NCI-H1436 (cell line): Measurements from ENCODE around the gene CRELD2.

Experiments
- DNase-seq: peaks from one replicate; lab custom pipeline; 2025; lab: John Stamatoyannopoulos, UW

Gene CRELD2

DNA sequence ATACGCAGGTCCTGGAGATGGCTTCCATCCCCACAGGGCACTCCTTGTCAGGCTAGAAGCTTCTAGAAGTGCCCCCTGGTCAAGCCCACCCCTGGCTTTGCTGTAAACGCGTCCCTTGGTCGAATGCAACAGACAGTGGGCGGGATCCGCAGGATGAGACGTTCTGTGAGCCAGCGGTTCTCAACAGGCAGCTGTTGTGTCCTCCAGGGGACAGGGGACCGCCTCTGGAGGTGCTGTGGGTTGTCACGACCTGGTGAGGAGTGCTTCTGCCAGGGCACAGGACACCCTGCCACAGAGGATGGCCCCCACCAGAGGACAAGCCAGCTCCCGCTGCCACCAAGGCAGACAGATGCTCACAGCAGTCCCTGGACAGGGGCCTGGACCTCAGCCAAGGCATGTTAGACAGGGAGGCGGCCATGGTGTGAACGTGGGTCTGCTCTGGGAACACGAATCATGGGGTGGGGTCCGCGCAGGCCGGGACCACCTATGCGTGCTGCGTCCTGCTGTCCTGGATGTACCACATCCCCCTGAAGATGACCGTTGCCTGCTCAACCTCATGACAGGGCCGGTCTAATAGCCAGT lies 11.7 kb downstream of the CRELD2 start:
- DNase-seq = no peak

DNA sequence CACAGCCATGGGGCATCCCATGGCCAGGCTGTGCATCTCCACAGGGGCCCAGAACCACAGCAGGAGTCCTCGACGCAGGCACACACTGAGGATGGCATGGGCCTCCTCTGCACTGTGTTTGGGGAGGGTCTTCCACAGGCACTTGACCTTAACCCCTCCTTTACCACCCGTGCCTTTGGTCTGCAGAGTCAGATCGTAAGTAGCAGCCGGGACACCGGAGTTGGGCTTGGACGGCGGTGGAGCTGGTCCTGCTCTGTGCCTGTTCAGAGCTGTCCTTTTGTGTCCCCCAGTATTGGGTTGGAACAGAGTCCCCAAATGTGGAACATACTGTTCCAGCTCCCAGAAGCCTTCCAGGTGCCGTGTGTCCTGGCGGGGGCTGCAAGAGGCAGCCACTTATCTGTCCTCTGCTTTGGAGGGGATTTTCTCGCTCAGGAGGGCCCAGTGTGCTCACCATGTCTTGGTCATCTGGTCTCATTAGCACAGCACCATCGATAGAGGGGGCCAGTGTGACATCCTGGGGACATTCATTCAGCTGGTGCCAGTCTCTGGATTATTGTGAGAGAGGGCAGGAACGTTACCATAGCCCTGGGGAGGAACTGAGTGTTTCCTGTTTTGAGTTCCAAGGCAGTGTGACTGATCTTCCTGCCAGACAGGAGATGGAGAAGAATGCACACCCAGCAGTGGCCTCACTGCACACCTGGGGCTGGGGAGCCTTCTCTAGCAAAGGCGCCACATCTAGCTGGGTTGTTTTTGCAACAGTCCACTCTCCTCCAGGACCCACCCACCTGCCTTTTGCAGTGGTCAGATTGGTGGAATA lies 12.4 kb downstream of the CRELD2 start:
- DNase-seq = peak; percentile 24

DNA sequence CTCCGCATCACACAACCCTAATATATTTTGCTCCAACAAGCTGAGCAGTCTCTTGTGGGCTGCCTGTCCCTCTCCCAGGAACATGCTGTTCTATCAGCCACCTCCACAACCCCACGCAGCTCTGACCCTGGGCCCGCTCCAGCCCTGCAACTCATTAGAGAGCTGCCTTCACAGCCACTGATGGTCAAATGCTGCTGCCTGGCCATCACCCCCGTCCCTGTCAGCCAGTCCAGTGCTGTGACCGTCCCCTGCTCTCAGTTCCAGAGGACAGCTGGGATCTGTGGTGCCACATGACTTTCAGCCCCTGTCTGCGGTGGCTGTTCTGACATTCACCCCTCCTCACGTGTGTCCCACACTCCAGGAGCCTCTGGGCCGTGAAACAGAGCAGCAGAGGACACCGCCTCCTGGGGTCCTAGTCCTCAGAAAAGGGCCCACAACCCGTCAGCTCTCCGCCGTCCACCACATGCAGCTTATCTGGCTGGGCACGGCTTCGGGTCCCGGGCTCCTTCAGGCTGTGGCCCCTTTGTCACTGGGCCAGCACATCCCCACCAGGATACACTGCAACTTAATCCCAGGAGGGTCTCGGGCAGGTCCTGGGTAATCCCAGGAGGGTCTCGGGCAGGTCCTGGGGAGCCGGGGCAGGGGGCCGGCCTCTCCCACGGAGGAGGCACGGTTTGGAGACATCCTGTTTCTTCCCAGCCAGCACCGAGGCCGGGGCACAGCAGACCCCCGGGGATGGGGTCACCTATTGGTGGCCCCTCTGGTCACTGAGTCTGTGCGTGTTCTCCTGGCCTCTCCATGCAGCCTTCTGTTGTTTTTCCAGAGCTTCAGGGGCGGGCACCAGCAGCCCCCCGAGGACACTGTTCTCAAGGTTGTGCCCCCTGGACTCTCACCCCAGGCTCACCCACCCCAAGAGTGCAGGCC lies 15.1 kb downstream of the CRELD2 start:
- no peak for DNase-seq

DNA sequence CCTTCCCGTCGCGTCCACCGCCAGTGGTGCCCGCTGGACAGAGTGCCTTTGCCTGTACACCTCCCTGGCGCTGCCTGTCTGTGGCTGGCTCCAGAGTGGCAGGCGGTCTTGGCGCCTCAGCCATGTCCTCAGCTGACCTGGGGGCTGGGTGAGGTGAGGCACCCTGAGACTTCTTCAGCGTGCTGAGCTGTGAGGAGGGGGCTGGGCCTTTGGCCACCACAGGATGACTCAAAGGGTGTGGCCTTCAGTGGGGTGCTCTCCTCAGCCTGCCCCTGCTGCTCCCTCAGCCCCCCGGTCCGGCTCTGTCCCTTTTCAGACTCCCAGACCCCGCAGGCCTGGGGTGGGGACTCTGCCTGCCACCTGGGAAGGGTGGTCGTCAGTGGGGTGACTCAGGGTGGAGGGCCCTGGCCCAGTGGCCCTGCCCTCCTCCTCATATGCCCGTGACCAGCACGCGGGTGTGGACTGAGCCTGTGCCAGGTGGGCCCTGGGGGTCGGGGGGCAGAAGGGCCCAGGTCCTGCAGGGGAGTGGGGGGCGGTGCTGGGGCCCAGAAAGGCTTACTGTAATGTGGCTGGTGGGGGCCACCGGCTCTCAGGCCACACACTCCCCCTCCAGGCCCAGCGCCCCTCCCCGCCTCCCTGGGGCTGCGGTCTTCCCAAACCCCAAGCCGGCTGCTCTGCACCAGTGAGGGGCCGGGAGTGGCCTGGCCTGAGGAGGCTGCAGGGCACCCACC lies 15.9 kb downstream of the CRELD2 start:
- DNase-seq = peak; percentile 22

DNA sequence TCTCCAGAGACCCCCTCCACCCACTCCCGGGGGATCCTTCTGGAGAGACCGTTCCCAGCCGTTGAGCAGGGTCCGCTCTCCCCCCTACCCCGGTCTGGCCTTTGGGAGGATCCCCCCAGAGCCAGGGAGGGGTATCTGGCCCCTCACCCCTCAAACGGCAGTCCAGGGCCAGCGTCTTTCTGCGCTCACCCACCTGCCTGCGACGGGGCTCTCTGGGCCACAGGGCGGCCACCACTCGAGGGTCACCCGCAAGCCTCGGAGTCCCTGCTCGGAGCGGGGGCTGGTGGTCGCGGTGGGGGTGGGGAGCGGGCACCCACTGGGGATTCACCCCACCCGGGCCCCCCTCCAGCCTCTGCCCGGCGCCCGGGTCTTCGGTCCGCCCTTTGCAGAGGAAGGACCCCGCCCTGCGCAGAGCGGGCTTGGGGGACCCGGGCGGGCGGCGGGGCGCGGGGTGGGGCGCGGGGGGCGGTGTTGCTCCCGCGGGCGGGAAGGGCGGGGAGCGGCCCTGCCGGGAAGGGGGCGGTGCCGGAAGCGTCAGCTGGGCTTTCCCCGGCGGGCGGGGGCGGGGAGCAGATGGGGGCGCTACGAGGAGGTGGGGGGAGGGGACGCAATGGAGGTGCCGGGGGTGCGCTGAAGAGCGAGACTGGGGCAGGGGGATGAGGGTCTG lies 16.6 kb downstream of the CRELD2 start:
- DNase-seq = peak; percentile 80

DNA sequence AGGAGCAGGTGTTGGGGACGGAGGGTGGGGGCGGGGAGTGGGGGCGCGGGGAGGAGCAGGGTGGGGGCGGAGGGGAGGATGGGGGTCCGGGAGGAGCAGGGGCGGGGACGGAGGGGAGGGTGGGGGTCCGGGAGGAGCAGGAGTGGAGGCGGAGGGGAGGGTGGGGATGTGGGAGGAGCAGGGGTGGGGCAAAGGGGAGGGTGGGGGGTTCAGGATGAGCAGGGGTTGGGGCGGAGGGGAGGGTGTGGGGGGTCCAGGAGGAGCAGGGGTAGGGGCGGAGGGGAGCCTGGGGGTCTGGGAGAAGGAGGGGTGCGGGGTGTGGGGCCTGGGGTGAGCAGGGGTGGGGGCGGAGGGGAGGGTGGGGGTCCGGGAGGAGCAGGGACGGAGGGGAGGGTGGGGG lies 17.1 kb downstream of the CRELD2 start:
- DNase-seq = peak; percentile 63

DNA sequence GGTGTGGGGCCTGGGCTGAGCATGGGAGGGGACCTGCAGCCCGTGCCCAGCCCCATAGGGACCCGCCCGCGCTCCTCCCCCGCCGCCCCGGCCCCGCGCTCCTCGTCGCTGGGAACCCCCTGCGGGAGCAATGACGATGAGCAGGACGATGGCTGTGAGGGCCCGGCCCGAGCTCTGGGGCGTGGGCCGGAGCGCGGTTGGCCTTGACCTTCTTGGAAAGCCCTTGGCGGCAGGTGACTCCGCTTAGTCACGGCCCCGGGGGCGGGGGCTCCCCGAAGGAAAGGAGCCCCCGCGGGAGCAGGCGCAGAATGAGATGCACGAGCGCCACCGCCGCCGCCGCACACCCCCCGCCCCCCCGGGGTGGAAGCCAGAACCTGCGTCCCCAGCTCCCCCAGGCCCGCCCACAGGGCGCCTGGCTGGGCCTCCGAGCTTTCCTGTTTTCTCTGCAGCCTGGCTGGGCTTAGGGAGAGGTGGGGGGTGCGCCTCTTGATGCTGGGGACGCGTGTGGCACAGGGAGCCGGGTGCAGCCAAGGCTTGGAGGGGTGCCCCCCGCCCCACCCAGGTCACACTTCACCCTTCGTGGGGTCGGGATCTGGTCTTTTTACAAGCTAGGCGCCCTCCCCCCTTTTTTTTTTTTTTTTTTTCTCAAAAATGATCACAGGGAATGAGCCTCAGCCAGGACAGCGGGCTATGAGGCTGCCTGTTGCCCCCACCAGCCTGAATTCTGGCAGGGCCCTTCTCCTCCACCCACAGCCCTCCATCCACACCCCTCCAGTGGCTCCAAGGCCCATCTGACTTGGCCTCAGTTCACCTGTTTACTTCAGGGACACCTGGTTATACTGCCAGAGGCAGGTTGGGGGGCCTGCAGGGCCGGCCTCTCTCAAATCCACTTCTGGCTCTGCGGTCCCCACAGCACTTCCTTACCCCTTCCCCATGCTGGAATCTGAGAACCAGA lies 17.9 kb downstream of the CRELD2 start:
- peak; percentile 90 for DNase-seq

DNA sequence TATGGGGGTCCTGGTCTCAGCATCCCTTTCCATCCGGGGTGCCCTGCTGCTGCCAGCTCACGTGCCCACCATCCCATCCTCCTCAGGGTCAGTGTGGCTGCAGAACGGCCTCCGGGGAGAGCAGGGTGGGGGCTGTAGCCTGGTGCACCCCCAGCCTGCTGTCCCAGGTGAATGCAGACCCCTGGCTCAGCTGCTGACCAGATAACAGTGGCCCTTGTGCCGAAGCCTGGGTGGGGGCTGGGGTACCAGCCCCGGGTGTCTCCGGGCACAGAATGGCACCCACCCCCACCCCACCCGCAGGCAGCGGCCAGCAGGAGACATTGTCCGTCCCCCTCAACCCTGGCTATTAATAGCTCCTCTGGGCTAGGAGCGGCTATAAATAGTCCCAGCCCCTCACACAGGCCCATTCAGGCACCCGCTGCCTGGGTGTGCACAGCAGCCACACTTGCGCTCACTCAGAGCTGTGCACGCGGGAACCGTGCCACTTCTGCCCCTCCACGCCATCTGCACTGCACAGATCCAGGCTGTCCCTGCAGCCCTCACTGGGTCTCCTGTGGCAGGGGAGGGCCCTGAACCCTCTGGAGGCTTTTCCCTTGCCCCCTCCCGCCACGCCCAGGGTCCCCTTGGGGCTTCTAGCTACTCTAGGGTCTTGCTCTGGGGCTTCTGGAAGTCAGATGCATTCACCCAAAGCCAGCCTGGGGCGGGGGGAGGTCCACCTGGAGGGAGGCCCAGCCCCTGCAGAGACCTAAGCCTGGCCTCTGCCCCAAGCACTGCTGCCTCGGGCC lies 18.7 kb downstream of the CRELD2 start:
- DNase-seq = peak; percentile 21

DNA sequence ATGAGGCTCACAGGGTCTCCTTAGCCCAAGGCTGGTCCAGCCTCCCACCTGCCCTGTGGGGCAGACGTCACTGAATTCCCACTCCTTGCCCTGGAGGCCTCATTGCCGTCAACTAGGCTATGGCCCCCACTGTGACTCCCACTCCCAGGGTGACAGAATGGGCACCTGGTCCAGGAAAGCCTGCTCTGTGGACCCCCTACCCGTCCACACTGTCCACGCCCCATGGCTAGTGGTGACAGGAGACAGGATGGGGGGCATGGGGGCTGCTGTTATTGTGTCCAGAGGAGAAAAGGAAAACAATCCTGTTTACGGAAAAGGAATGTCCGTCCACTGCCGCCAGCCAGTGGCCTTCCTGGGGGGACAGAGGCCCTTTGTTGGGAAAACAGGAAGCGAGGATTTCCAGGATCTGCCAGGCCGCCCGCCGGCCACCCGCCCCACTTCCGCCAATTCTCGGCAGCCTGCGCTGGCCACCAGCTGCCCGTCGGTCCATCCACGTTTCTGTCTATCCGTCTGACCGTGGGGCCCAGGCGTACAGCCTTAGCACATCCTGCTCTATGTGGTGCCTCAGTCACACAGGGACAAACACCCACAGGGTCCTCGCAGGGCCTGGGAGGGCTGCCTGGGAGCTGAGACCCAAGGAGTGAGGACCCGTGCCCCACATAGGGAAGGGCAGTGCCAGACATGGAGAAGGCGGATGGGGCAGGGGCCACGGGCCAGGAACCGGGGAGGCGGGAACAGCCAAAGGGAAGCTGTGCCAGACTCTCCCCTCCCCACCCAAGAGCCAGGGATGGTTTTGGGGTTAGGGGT lies 19.5 kb downstream of the CRELD2 start:
- no peak for DNase-seq

DNA sequence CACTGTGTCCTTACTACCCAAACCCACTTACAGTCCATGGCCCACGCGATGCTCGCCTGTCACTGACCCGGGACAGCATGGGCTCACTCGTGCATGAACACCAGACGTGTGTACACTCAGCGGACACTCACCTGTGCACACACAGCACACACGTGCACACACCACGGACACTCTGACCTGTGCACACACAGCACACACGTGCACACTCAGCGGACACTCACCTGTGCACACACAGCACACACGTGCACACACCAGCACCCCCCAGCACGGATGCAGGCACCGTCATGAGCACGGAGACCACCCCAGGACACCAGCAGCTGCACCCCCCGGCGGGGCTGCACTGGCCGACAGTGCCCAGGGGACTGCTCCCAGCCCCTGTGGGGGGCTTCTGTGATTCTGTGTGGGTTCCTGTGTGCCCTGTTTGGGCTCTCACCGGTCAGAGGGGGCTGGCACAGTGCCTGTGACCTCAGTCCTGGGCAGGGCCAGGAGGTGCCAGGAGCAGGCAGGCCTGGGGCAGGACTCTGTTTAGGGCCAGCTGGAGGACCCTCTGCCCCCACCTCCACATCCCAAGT lies 20.2 kb downstream of the CRELD2 start:
- DNase-seq = no peak

DNA sequence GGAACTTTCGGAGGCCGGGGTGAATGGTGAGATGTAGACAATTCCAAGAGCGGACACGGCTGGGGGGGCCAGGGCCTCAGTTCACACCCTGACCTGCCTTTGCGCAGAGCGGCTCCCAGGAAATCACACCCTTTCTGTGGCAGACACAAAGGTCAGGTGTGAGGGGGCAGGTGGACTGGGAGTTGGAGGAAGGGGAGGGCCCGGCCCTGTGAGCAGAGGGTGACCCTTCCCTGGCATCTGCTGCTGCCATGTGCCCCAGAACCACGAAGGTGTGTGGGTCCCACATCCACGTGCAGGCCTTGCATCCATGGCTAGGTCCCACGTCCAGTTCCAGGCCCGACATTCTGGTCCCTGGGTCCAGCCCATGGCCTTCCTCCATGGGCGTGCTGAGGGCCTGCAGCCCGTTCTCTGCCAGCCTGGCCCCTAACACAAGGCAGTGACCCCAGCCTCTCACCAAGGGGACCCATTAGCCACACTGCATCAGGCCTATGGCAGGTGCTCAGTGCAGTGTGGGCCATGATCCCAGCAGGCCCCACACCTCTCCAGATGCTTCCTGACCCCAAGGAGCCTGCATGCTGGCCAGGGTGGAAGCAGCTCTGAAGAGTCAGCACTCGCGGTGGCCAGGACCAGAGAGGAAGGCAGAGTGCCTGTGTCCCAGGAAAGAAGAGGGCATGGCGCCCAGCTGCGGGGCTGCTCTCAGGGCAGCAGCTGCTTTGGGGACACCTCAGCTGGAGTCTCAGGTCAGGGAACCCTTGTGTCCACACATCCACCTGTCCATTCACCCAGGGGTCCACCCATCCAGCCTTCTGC lies 23.3 kb downstream of the CRELD2 start:
- DNase-seq = no peak

DNA sequence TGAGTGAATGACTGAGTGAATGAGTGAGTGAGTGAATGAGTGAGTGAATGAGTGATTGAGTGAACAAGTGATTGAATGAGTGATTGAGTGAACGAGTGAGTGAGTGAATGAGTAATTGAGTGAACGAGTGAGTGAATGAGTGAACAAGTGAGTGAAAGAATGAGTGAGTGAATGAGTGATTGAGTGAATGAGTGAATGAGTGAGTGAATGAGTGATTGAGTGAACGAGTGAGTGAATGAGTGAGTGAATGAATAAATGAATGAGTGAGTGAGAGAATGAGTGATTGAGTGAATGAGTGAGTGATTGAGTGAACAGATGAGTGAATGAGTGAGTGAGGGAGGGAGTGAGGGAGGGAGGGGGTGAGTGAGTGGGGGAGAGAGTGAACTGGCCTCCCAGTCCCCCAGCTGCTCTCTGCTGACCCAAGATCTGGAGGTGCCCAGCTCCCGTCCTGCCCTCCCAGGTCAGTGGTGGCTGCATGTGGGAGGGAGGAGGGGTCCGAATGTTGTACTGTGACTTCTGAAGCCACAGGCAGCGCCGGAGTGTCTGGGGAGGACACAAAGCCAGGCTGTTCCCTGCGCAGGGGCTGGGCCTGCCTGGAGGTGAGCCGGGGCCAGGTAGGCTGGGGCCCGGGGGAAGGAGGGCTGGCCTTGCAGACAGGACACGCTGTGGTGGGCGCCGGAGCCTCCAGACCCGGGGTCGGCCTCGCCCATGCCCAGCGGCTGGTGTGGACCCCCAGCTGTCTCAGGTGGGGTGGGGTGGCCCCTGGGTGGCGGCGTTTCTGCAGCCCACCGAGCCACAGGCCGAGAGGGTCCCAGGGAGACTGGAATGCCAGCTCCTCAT lies 24.4 kb downstream of the CRELD2 start:
- DNase-seq = no peak

DNA sequence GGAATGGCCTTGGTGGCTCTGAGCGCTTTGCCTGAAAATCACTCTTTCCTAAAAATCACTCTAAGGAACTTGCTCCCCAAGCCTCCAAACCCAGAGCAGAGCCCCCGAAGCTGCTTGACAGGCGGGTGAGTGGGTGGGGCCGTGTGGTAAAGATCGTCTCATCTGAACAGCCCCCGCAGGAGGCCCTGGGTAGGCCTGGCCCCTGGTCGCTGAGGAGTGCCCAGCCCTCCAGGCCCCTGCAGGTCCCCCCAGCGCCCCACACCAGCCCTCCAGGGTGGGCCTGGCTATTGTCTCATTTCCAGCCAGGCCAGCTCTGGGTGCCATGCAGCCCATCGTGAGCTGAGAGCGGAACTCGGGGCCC lies 25.0 kb downstream of the CRELD2 start:
- no peak for DNase-seq

DNA sequence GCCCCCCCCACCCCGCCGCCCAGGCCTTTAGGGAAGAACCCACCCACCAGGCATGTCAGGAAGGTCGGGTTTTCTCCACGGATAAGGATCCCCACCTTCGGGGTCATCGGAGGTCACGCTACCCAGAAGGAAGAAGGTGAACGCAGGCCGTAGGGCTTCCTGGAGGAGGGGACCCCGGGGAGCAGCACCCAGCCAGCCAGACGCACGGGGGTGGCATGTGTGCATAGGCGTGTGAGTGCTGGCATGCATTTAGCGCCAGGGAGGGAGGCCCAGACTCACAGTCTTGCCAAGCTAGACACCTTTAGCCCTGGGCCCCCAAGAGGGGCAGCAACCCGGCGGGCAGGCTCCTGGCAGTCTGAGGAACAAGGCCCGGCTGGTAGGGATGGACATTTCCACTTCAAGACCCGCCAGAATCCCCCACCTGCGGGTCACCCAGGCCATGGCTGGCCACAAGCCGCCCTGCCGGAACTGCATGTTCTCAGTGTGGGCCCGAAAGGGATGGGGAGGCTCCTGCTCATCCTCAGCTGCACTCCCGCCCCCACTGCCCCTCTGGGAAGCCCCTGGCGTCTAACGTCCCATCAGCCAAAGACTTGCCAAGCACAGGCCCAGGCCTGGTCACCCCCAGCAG lies 25.5 kb downstream of the CRELD2 start:
- DNase-seq = no peak

DNA sequence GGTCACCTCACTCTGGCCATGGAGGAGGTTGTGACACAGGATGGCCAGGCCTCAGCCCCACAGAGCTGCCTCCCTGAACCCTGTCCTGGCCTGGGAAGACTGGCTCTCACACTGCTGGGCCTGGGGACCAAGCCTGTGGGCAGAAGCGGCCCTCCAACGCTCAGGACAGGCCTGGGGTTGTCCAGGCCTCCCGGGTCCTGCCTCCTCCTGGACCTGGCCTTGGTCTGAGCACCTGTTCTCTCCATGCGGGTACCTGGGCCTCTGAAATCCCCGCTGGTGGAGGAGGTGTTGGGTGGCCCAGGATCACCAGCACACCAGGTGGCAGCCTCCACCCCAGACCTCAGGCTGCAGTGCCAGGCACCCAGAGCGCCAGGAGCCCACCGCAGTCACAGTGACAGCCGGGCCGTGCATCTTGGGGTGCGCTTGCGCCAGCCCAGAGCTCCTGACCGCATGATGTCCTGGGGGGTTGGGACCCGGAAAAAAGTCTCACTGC lies 26.0 kb downstream of the CRELD2 start:
- DNase-seq = no peak
